Measurements from ENCODE around the gene EDRF1. TPM values are rescaled to one million over a fixed set of nuclear protein-coding genes. Genes with fewer than 3 reads are reported as not detected.

The EDRF1 gene
- total and polyA plus RNA-seq, 2 donors from 2014 or later, result 11.4 to 25.3 TPM

GRCh38 chr10:125761961-125762360, 42.5 kb downstream of the EDRF1 start:
- intact Hi-C loops (cut with DNase I), result no loop called here
- FAIRE-seq (no peak), DNase-seq (no peak)
- Histone ChIP-seq H3K36me3 (ENCODE audit: control insufficient read depth in 2 of 3, insufficient read depth in 3 of 3, low read length in 3 of 3) (peaks cover 11 to 42% (median 22%) of the 10 kb centered on the region in 3 donors), H3K9me3 (ENCODE audit: control insufficient read depth in 2 of 3, insufficient read depth in 1 of 3, low read length in 3 of 3) (no peaks in the 10 kb centered on the region), H3K27me3 (ENCODE audit: control insufficient read depth, insufficient read depth, low read length) (no peaks in the 10 kb centered on the region), H3K9ac (ENCODE audit: low read length in 3 of 3) (no peak overlapping the region), H3K27ac (ENCODE audit: low read depth in 2 of 2, low read length in 2 of 2) (no peak overlapping the region), H3K4me3 (ENCODE audit: low read length in 3 of 3) (no peak overlapping the region), H3K4me1 (ENCODE audit: control insufficient read depth in 2 of 3, insufficient read depth in 2 of 3, low read depth in 1 of 3, low read length in 3 of 3) (no peaks in the 10 kb centered on the region)
- TF ChIP-seq, protein P1, sequence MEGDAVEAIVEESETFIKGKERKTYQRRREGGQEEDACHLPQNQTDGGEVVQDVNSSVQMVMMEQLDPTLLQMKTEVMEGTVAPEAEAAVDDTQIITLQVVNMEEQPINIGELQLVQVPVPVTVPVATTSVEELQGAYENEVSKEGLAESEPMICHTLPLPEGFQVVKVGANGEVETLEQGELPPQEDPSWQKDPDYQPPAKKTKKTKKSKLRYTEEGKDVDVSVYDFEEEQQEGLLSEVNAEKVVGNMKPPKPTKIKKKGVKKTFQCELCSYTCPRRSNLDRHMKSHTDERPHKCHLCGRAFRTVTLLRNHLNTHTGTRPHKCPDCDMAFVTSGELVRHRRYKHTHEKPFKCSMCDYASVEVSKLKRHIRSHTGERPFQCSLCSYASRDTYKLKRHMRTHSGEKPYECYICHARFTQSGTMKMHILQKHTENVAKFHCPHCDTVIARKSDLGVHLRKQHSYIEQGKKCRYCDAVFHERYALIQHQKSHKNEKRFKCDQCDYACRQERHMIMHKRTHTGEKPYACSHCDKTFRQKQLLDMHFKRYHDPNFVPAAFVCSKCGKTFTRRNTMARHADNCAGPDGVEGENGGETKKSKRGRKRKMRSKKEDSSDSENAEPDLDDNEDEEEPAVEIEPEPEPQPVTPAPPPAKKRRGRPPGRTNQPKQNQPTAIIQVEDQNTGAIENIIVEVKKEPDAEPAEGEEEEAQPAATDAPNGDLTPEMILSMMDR (IDR thresholded peaks at IDR 0.05; ENCODE audit: borderline replicate concordance, extremely low read depth, insufficient read depth), result no peak

GRCh38 chr10:125762692-125763648, 43.5 kb downstream of the EDRF1 start:
- peaks cover 11 to 33% (median 18%) of the 10 kb centered on the region in 3 donors for H3K36me3 ChIP-seq (ENCODE audit: control insufficient read depth in 2 of 3, insufficient read depth in 3 of 3, low read length in 3 of 3)
- no peaks in the 10 kb centered on the region for H3K4me1 ChIP-seq (ENCODE audit: control insufficient read depth in 2 of 3, insufficient read depth in 2 of 3, low read depth in 1 of 3, low read length in 3 of 3)
- intact Hi-C loops (cut with DNase I), result no loop called here

DNA sequence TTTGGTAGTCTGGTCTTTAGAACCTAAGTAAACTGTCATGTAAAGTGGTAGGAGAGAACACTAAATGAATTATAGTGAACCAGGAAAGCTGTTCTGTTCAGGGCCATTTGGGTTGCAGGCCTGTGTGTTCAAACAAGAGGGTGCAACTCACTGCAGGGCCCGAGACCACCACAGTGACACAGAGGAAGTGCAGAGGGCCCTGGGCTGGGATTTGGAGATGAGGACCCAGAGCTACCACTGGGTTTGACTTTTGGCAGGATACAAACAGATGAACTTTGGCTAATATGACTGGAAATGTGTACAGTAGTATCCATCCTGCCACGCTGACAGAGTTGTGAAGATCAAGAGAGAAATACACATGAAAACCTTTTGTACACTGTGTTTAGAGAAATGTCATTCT, 46.3 kb downstream of the EDRF1 start:
- Histone ChIP-seq H3K27ac (ENCODE audit: low read depth in 2 of 2, low read length in 2 of 2) (no peak overlapping the region), H3K27me3 (ENCODE audit: control insufficient read depth, insufficient read depth, low read length) (no peaks in the 10 kb centered on the region), H3K9me3 (ENCODE audit: control insufficient read depth in 2 of 3, insufficient read depth in 1 of 3, low read length in 3 of 3) (no peaks in the 10 kb centered on the region), H3K9ac (ENCODE audit: low read length in 3 of 3) (no peak overlapping the region), H3K4me3 (ENCODE audit: low read length in 3 of 3) (no peak overlapping the region), H3K4me1 (ENCODE audit: control insufficient read depth in 2 of 3, insufficient read depth in 2 of 3, low read depth in 1 of 3, low read length in 3 of 3) (peaks cover 0 to 3% (median 0%) of the 10 kb centered on the region in 3 donors), H3K36me3 (ENCODE audit: control insufficient read depth in 2 of 3, insufficient read depth in 3 of 3, low read length in 3 of 3) (peaks cover 11 to 20% (median 13%) of the 10 kb centered on the region in 3 donors)
- DNase-seq (no peak), FAIRE-seq (no peak)
- intact Hi-C loops (cut with DNase I), result no loop called here
- TF ChIP-seq, protein P1 (IDR thresholded peaks at IDR 0.05; ENCODE audit: borderline replicate concordance, extremely low read depth, insufficient read depth), result no peak

More at GRCh38 chr10:125762692-125763648, 43.5 kb downstream of the EDRF1 start:
- Histone ChIP-seq H3K27ac (ENCODE audit: low read depth in 2 of 2, low read length in 2 of 2) (no peak overlapping the region), H3K9ac (ENCODE audit: low read length in 3 of 3) (no peak overlapping the region), H3K27me3 (ENCODE audit: control insufficient read depth, insufficient read depth, low read length) (no peaks in the 10 kb centered on the region), H3K9me3 (ENCODE audit: control insufficient read depth in 2 of 3, insufficient read depth in 1 of 3, low read length in 3 of 3) (no peaks in the 10 kb centered on the region), H3K4me3 (ENCODE audit: low read length in 3 of 3) (no peak overlapping the region)
- TF ChIP-seq, protein P1 (IDR thresholded peaks at IDR 0.05; ENCODE audit: borderline replicate concordance, extremely low read depth, insufficient read depth), result no peak
- DNase-seq (no peak), FAIRE-seq (no peak)
